Measurements from ENCODE around the gene BABAM2. TPM values are rescaled to one million over a fixed set of nuclear protein-coding genes. Genes with fewer than 3 reads are reported as not detected.

The BABAM2 gene
- total and polyA plus RNA-seq, 10 of the 15 experiments (the other 5 are each of a cell fraction or from before 2014, with no cell fraction given), result 30.7 to 59.9 (median 44.5) TPM

GRCh38 chr2:27993402-27993787, 102.9 kb downstream of the BABAM2 start (continued):
- TF ChIP-seq MLLT1 (IDR thresholded peaks at IDR 0.05), result no peak

- no peak overlapping the region for H3K27ac ChIP-seq (ENCODE audit: control insufficient read depth, insufficient read depth)
- in situ Hi-C loops (cut with MboI) (no loop called here), intact Hi-C loops (cut with micrococcal nuclease; ENCODE audit: unreplicated experiment) (no loop called here)
- POLR2A ChIA-PET, result no interaction called here
- H3K27me3 ChIP-seq (replicated peaks in 1 of 2; ENCODE audit: control insufficient read depth in 2 of 2, insufficient read depth in 2 of 2, low read length in 1 of 2), result no peaks in the 10 kb centered on the region
- no peaks in the 10 kb centered on the region; the same call in 2 of the 3 replicates for H3K9me3 ChIP-seq (replicated peaks; ENCODE audit: control insufficient read depth, insufficient read depth, low read length)
- DNase-seq (ENCODE audit: low read depth, low spot score), result no peak
- no peak overlapping the region for H2AFZ ChIP-seq (ENCODE audit: control insufficient read depth, low read depth, low read length)
- H4K20me1 ChIP-seq (ENCODE audit: control insufficient read depth, insufficient read depth), result no peaks in the 10 kb centered on the region
- H3K4me2 ChIP-seq (ENCODE audit: control insufficient read depth, insufficient read depth), result no peak overlapping the region
- H3K4me1 ChIP-seq (ENCODE audit: control insufficient read depth, insufficient read depth, low read length), result no peaks in the 10 kb centered on the region
- CTCF ChIA-PET, result no interaction called here
- BruUV-seq (replicated peaks), result no TSS peak
- no peak for ATAC-seq
- 93% methylated on average over 5 of the region's 5 CpGs for WGBS (ENCODE audit: insufficient coverage, insufficient replicate concordance, low lambda C conversion rate, missing lambda C conversion rate)
- H3K79me2 ChIP-seq (ENCODE audit: control insufficient read depth, insufficient read depth, low read length), result no peaks in the 10 kb centered on the region
- no peak overlapping the region for H3K4me3 ChIP-seq
- H3K36me3 ChIP-seq (ENCODE audit: control insufficient read depth in 2 of 2, insufficient read depth in 2 of 2, low read length in 1 of 2), result peaks cover 0 to 6% of the 10 kb centered on the region in 2 experiments; a peak in 1 of 4 replicates
- H3K9ac ChIP-seq (ENCODE audit: control insufficient read depth, insufficient read depth, low read length), result no peak overlapping the region
- SMC1A ChIA-PET (ENCODE audit: uncharacterized antibody, unreplicated experiment), result no interaction called here
- FAIRE-seq, result no peak
- TF ChIP-seq NFYA (IDR thresholded peaks at IDR 0.05; ENCODE audit: borderline replicate concordance, low read depth, low read length) (no peak), ATF7 (IDR thresholded peaks at IDR 0.05; ENCODE audit: low read depth) (0 out of 2 replicates have a peak, but pooled peaks have one; percentile 24)
- RAD21 ChIA-PET (ENCODE audit: unreplicated experiment), result no interaction called here
Measured at GRCh38 chr2:27993950-27994728, 103.6 kb downstream of the BABAM2 start.
